OCI-LY3 (cell line): Measurements from ENCODE around the gene NMRK2.
"Not testable (repeated sequence)": the region's sequence is repeated elsewhere in the genome, so short reads cannot be mapped to it uniquely, and the experiment has no call there.

Source experiments
- H2AFZ ChIP-seq: fragments of 200-600, 300-600 bp; shearing (Covaris generic); 2 replicates; pipeline ENCODE4 v1.6.0; 2014; ENCODE audit warnings: antibody characterized with exemption, low read depth, low read length
- H3K27ac ChIP-seq: fragments of 200-600, 300-600 bp; sonication (generic); 2 replicates; pipeline ENCODE4 v1.5.1; 2014; ENCODE audit warnings: mild to moderate bottlenecking, low read length, moderate library complexity, mixed read lengths
- H3K27me3 ChIP-seq: fragments of 200-600, 300-600 bp; sonication (generic); 2 replicates; pipeline ENCODE4 v1.6.1; 2014; ENCODE audit warnings: low read depth, low read length, mixed read lengths
- H3K36me3 ChIP-seq: fragments of 200-600, 300-600 bp; sonication (generic); replicated peaks from 2 replicates; pipeline ENCODE3; 2014; ENCODE audit warnings: low read depth, low read length, mixed read lengths
- H3K4me1 ChIP-seq: fragments of 300-600, 200-600 bp; sonication (generic); 2 replicates; pipeline ENCODE4 v1.6.1; 2014; ENCODE audit warnings: low read length, mixed read lengths
- H3K4me2 ChIP-seq: fragments of 200-600, 300-600 bp; sonication (generic); 2 replicates; pipeline ENCODE4 v1.6.1; 2014; ENCODE audit warnings: low read length, mixed read lengths
- H3K4me3 ChIP-seq: fragments of 300-600, 200-600 bp; sonication (generic); 2 replicates; pipeline ENCODE4 v1.5.1; 2014; ENCODE audit warnings: antibody characterized with exemption, mild to moderate bottlenecking, low read length, moderate library complexity
- H3K79me2 ChIP-seq: fragments of 300-600, 200-600 bp; shearing (Covaris generic); 2 replicates; pipeline ENCODE4 v1.6.1; 2014; ENCODE audit warnings: mild to moderate bottlenecking, low read length, mixed read lengths
- H3K9ac ChIP-seq: fragments of 300-600, 200-600 bp; shearing (Covaris generic); 2 replicates; pipeline ENCODE4 v1.6.0; 2014; ENCODE audit warnings: mild to moderate bottlenecking, low read length, moderate library complexity
- H3K9me3 ChIP-seq: fragments of 200-600, 300-600 bp; shearing (Covaris generic); 2 replicates; pipeline ENCODE4 v1.6.1; 2014; ENCODE audit warnings: low read length, mixed read lengths; ENCODE audit not compliant: insufficient read depth
- H4K20me1 ChIP-seq: fragments of 200-600, 300-600 bp; sonication (generic); 2 replicates; pipeline ENCODE4 v1.6.1; 2016; ENCODE audit warnings: low read length, mixed read lengths; ENCODE audit not compliant: insufficient read depth
- EZH2phosphoT487 ChIP-seq: fragments of 200-600 bp; shearing (Covaris generic); IDR thresholded peaks from 2 replicates; pipeline ENCODE4 v1.6.1; 2018; ENCODE audit warnings: antibody characterized with exemption, mixed run types, low read depth
- TF ChIP-seq, protein P1 (sequence below): fragments of 200-600, 300-600 bp; sonication (generic); IDR thresholded peaks from 2 replicates; pipeline ENCODE4 v1.5.1; 2014; ENCODE audit warnings: antibody characterized with exemption, low read length, low read depth

NMRK2 gene

DNA sequence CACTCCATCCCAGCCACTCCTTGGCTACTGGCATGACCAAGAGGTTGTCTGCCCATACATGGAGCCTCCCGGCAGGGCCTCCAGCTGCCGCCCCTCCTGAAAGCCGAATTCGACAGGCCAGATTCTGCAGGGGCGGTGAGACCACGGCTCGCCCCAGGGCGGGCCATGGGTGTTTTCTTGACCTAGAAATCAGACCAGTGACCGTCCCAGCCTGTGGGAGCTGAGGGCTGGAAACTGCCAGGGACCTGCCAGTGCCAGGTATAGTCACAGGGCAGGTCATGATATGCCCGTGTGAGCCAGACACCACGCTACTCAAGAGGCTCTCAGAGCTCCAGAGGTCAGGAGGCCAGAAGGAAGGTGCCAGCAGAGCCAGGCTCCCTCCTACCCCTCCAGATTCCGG lies 21.2 kb downstream of the NMRK2 start:
- Histone ChIP-seq H3K4me3 (no peak overlapping the region), H3K9me3 (no peaks in the 10 kb centered on the region), H3K4me1 (no peaks in the 10 kb centered on the region), H3K27me3 (no peaks in the 10 kb centered on the region), H3K27ac (no peak overlapping the region), H3K9ac (no peak overlapping the region), H4K20me1 (no peaks in the 10 kb centered on the region), H3K79me2 (no peaks in the 10 kb centered on the region), H3K36me3 (peaks cover 13% of the 10 kb centered on the region), H3K4me2 (no peak overlapping the region), H2AFZ (no peak overlapping the region)
- no peak for TF ChIP-seq EZH2phosphoT487

DNA sequence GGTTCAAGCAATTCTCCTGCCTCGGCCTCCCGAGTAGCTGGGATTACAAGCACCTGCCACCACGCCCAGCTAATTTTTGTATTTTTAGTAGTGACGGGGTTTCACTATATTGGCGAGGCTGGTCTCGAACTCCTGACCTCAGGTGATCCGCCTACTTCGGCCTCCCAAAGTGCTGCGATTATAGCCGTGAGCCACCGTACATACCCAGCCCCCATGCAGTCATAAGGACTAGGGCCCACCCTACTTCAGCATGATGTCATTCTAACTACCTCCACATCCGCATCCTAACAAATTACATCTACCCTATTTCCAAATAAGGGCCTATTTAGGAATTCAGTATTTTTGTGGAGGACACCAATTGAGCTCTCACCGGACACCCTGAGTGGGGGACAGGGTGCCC lies 22.4 kb downstream of the NMRK2 start:
- H3K27me3 ChIP-seq, H2AFZ ChIP-seq, H3K4me2 ChIP-seq, H3K79me2 ChIP-seq, H3K4me1 ChIP-seq, H3K4me3 ChIP-seq, H4K20me1 ChIP-seq, H3K27ac ChIP-seq, H3K9ac ChIP-seq, H3K9me3 ChIP-seq: not testable (repeated sequence)
- peaks cover 20% of the 10 kb centered on the region for H3K36me3 ChIP-seq

DNA sequence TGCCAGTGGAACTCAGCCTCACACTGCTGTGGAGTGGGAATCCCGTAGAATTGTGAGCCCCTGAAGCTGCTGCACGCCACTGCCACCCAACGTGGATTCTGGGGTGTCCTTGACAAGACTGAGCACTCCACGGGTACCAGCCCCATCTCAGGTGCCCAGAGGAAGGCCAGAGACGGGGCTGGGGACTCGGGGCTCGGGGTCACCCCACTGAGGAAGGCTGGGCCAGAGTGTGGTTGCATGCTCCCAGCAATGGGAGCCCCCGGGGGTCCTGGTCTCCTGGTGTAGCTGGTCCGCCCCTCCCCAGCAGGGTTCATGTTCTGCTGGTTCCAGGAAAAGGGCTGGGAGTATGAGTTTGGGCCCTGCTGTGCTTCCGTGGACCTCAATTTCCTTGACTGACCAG lies 22.8 kb downstream of the NMRK2 start:
- peaks cover 21% of the 10 kb centered on the region for H3K36me3 ChIP-seq
- no peaks in the 10 kb centered on the region for H3K4me1 ChIP-seq
- no peaks in the 10 kb centered on the region for H3K9me3 ChIP-seq
- H3K79me2 ChIP-seq: no peaks in the 10 kb centered on the region
- H3K27ac ChIP-seq: no peak overlapping the region
- H3K9ac ChIP-seq: no peak overlapping the region
- H3K4me3 ChIP-seq: no peak overlapping the region
- H3K4me2 ChIP-seq: no peak overlapping the region
- H3K27me3 ChIP-seq: no peaks in the 10 kb centered on the region
- H2AFZ ChIP-seq: no peak overlapping the region
- no peaks in the 10 kb centered on the region for H4K20me1 ChIP-seq
- no peak for TF ChIP-seq EZH2phosphoT487
- TF ChIP-seq, protein P1, sequence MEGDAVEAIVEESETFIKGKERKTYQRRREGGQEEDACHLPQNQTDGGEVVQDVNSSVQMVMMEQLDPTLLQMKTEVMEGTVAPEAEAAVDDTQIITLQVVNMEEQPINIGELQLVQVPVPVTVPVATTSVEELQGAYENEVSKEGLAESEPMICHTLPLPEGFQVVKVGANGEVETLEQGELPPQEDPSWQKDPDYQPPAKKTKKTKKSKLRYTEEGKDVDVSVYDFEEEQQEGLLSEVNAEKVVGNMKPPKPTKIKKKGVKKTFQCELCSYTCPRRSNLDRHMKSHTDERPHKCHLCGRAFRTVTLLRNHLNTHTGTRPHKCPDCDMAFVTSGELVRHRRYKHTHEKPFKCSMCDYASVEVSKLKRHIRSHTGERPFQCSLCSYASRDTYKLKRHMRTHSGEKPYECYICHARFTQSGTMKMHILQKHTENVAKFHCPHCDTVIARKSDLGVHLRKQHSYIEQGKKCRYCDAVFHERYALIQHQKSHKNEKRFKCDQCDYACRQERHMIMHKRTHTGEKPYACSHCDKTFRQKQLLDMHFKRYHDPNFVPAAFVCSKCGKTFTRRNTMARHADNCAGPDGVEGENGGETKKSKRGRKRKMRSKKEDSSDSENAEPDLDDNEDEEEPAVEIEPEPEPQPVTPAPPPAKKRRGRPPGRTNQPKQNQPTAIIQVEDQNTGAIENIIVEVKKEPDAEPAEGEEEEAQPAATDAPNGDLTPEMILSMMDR: no peak

DNA sequence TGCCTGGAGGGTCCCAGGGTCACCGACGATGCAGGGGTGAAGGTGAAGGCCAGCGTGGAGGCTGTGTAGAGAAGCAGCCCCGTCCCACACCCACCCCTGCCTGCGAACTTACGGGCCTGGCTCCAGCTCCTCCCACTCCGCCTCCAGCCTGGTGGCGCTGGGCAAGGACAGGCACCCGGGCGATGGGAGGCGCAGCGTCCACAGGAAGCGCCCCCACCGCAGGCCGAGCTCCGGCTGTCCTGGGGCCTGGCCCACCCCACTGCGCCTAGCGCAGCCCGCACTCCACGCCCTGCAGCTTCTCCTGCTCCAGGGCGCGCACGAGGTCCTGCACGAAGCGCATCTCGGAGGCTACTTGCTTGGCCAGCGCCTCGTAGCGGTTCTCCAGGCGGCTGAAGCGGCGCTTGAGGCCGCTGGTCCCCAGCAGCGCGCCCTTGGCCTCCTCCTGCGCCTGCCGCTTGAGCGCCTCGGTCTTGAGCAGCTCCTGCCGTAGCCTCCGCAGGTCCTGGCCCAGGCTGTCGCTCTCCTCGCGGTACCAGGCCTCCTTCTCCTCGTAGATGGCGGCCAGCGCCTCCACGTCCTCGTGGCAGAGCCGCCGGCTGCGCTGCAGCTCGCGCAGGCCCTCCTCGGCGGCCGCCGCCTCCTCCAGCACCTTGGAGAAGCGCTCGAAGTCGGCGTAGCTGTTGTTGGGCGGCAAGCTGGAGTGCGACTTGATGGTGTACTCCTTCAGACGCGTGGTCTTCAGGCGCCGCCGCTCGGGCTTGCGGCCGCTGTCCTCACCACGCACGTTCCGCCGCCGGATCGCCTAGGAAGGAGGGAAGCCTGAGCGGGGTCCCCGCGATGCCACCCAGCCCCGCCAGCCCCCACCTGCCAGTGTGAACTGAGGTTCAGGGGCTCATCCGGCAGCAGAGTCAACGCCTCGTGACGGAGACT lies 26.2 kb downstream of the NMRK2 start:
- TF ChIP-seq, protein P1: no peak
- TF ChIP-seq EZH2phosphoT487: no peak
- Histone ChIP-seq H4K20me1 (no peaks in the 10 kb centered on the region), H3K79me2 (no peaks in the 10 kb centered on the region), H3K4me1 (no peaks in the 10 kb centered on the region), H3K9ac (no peak overlapping the region), H3K4me3 (no peak overlapping the region), H2AFZ (no peak overlapping the region), H3K36me3 (peaks cover 37% of the 10 kb centered on the region), H3K4me2 (no peak overlapping the region), H3K9me3 (no peaks in the 10 kb centered on the region), H3K27me3 (no peaks in the 10 kb centered on the region), H3K27ac (no peak overlapping the region)

DNA sequence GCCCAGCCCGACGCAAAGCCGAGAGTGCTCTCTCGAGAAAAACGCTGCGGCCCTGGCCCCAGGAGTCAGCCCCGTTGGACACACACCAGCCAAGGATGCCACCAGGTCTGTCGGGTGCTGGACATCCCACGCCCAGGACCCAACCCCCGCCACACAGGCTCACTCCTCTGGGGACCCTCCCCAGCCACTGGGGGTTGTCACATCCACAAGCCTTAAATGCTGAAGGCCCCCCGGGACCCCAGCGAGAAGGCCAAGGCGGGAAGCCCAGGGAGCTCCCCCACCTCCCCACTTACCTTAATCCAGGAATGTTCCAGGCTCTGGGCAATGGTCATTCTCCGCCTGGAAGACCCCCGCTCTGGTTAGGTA lies 26.9 kb downstream of the NMRK2 start:
- H3K36me3 ChIP-seq: peaks cover 41% of the 10 kb centered on the region

More for the DNA sequence above, 26.9 kb downstream of the NMRK2 start:
- TF ChIP-seq EZH2phosphoT487: no peak
- TF ChIP-seq, protein P1: no peak
- H3K9me3 ChIP-seq: no peaks in the 10 kb centered on the region
- no peak overlapping the region for H2AFZ ChIP-seq
- H3K9ac ChIP-seq: no peak overlapping the region
- H3K4me2 ChIP-seq: no peak overlapping the region
- H4K20me1 ChIP-seq: no peaks in the 10 kb centered on the region
- no peaks in the 10 kb centered on the region for H3K79me2 ChIP-seq
- no peak overlapping the region for H3K4me3 ChIP-seq
- H3K4me1 ChIP-seq: no peaks in the 10 kb centered on the region
- no peak overlapping the region for H3K27ac ChIP-seq
- H3K27me3 ChIP-seq: no peaks in the 10 kb centered on the region
